AG04450 (cell line): ENCODE measurements around the gene C20orf144. TPM values are rescaled to one million over a fixed set of nuclear protein-coding genes. Genes with fewer than 3 reads are reported as not detected.

Experiments used
- CTCF ChIA-PET: fragments of 300-600, 350-600 bp; formaldehyde crosslinking; extraction: SDS; loops from one replicate; lab custom pipeline; 2022; ENCODE audit warnings: antibody characterized with exemption, inconsistent platforms; lab: Charles Lee
- POLR2A ChIA-PET: fragments of 350-600 bp; formaldehyde crosslinking; extraction: SDS; loops from one replicate; lab custom pipeline; 2021; ENCODE audit warnings: antibody characterized with exemption, inconsistent platforms; lab: Yijun Ruan, JAX
- DNase-seq: peaks from one replicate; pipeline ENCODE4 v3.0.0-alpha.2; 2011; ENCODE audit warnings: low read depth, low spot score
- H3K27ac ChIP-seq: one replicate; pipeline ENCODE4 v1.5.1; 2012; ENCODE audit warnings: low read depth, low read length, control low read depth
- H3K27me3 ChIP-seq: one replicate; pipeline ENCODE4 v1.6.0; 2012; ENCODE audit warnings: low read length; ENCODE audit not compliant: control insufficient read depth, insufficient read depth
- H3K4me3 ChIP-seq: 2 replicates; pipeline ENCODE4 v1.5.1; 2011; ENCODE audit warnings: mild to moderate bottlenecking, low read depth, low read length, control low read depth
- H3K9me3 ChIP-seq: 2 replicates; pipeline ENCODE4 v1.5.1; 2012; ENCODE audit warnings: low read length; ENCODE audit not compliant: control insufficient read depth, insufficient read depth
- polyA plus RNA-seq: library from polyadenylated mRNA; depleted of rRNA; stranded (reverse); fragments of >200 nt; gene quantifications from 2 replicates; pipeline ENCODE4 v1.2.3, GENCODE V29; 2011
- TF ChIP-seq, protein P1 (sequence below): IDR thresholded peaks from 2 replicates; pipeline ENCODE4 v1.5.1; 2011; ENCODE audit warnings: low read depth, low read length, control low read depth, inconsistent platforms

Gene C20orf144
- polyA plus RNA-seq, 1 experiment: 0.14 TPM

- ChIA-PET POLR2A (no interaction called here), CTCF (no interaction called here)
- Histone ChIP-seq H3K27me3 (no peaks in the 10 kb centered on the region), H3K9me3 (peaks cover 13% of the 10 kb centered on the region; the same call in 1 of the 2 replicates), H3K27ac (no peak overlapping the region), H3K4me3 (no peak overlapping the region)
- TF ChIP-seq, protein P1, sequence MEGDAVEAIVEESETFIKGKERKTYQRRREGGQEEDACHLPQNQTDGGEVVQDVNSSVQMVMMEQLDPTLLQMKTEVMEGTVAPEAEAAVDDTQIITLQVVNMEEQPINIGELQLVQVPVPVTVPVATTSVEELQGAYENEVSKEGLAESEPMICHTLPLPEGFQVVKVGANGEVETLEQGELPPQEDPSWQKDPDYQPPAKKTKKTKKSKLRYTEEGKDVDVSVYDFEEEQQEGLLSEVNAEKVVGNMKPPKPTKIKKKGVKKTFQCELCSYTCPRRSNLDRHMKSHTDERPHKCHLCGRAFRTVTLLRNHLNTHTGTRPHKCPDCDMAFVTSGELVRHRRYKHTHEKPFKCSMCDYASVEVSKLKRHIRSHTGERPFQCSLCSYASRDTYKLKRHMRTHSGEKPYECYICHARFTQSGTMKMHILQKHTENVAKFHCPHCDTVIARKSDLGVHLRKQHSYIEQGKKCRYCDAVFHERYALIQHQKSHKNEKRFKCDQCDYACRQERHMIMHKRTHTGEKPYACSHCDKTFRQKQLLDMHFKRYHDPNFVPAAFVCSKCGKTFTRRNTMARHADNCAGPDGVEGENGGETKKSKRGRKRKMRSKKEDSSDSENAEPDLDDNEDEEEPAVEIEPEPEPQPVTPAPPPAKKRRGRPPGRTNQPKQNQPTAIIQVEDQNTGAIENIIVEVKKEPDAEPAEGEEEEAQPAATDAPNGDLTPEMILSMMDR: no peak
- DNase-seq: no peak
Observed at GRCh38 chr20:33701629-33702450, 39.7 kb downstream of the C20orf144 start.

DNA sequence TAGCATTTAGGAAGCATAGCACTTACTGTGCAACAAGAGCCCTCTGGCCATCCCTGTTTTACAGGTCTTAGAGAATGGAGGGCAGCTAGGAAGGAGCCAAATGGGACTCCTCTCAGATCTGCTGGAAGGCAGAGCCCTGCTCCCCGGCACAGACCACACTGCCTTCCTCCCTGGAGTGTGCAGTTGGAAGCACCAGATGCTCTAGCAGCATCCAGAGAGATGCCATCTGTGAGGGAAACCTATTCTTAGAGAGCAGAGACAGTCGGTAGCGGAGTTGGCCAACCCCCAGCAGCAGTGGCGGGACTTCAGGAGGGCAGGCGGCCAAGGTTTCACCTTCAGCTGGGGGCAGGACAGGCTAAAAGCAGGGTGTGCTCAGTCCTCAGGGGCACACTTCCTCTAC, 40.7 kb downstream of the C20orf144 start:
- TF ChIP-seq, protein P1: no peak
- Histone ChIP-seq H3K9me3 (peaks cover 13% of the 10 kb centered on the region; the same call in 1 of the 2 replicates), H3K27ac (no peak overlapping the region), H3K27me3 (no peaks in the 10 kb centered on the region), H3K4me3 (no peak overlapping the region)
- ChIA-PET CTCF (no interaction called here), POLR2A (no interaction called here)
- no peak for DNase-seq

- CTCF ChIA-PET: no interaction called here
- TF ChIP-seq, protein P1: no peak
- no peak for DNase-seq
Observed at GRCh38 chr20:33703498-33704137, 41.5 kb downstream of the C20orf144 start.

GRCh38 chr20:33704197-33704924, 42.2 kb downstream of the C20orf144 start:
- no peak for DNase-seq
- no peak overlapping the region for H3K27ac ChIP-seq
- no peak overlapping the region for H3K4me3 ChIP-seq
- peaks cover 8% of the 10 kb centered on the region; the same call in 1 of the 2 replicates for H3K9me3 ChIP-seq
- H3K27me3 ChIP-seq: no peaks in the 10 kb centered on the region
- TF ChIP-seq, protein P1: no peak
- ChIA-PET POLR2A (no interaction called here), CTCF (no interaction called here)

More at GRCh38 chr20:33703498-33704137, 41.5 kb downstream of the C20orf144 start:
- Histone ChIP-seq H3K9me3 (peaks cover 11% of the 10 kb centered on the region; the same call in 1 of the 2 replicates), H3K27ac (no peak overlapping the region), H3K27me3 (no peaks in the 10 kb centered on the region), H3K4me3 (no peak overlapping the region)
- POLR2A ChIA-PET: no interaction called here
